ENCODE data around the gene PLA2G2C. TPM values are rescaled to one million over a fixed set of nuclear protein-coding genes. Genes with fewer than 3 reads are reported as not detected.
"Not testable (repeated sequence)": the region's sequence is repeated elsewhere in the genome, so short reads cannot be mapped to it uniquely, and the experiment has no call there.

Gene PLA2G2C, protein sequence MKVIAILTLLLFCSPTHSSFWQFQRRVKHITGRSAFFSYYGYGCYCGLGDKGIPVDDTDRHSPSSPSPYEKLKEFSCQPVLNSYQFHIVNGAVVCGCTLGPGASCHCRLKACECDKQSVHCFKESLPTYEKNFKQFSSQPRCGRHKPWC
- total RNA-seq (not detected), polyA plus RNA-seq (not detected)
- long read RNA-seq, donor 1, result 0 reads
- long read RNA-seq, donor 2, result 0 reads

- Histone ChIP-seq H3K27ac (no peak within 1 kb of the TSS), H3K4me3 (peak within 1 kb of the TSS; percentile 58), H3K36me3 (ENCODE audit: insufficient read depth in 1 of 2, low read depth in 1 of 2) (no peaks in the 10 kb centered on the region), H3K9me3 (no peaks in the 10 kb centered on the region), H3K27me3 (ENCODE audit: insufficient read depth in 3 of 3, low read length in 2 of 3) (peaks cover 0 to 42% (median 4%) of the 10 kb centered on the region in 3 donors), H3K4me1 (no peaks in the 10 kb centered on the region)
- ATAC-seq, result peak; percentile 32 to 83 (median 66)
- intact Hi-C loops (cut with DNase I), result no loop called here
- no peak for TF ChIP-seq CTCF (IDR thresholded peaks at IDR 0.05)
- 4 to 9% (median 4%) methylated on average over 38 to 52 of the region's 52 CpGs for WGBS, 3 donors
- DNase-seq, result peak; percentile 55 to 78
Measured at GRCh38 chr1:20185834-20186782, at the start of gene PLA2G2C, which contains the start of gene UBXN10. Gene PLA2G2C (minus strand): TSS chr1:20186518. CDS start chr1:20177363, 9,155 bp downstream. Gene UBXN10 (plus strand): TSS chr1:20186096. CDS start chr1:20190562, 4,466 bp downstream.

- 73 to 85% (median 76%) methylated on average over 6 of the region's 6 CpGs for WGBS, 3 donors
- DNase-seq (no peak), ATAC-seq (no peak)
- TF ChIP-seq CTCF (IDR thresholded peaks at IDR 0.05), result no peak
- H3K4me3 ChIP-seq, result no peak overlapping the region
- peaks cover 0 to 24% (median 2%) of the 10 kb centered on the region in 3 donors for H3K27me3 ChIP-seq (ENCODE audit: insufficient read depth in 3 of 3, low read length in 2 of 3)
- H3K4me1 ChIP-seq, result no peaks in the 10 kb centered on the region
- no peaks in the 10 kb centered on the region for H3K36me3 ChIP-seq (ENCODE audit: insufficient read depth in 1 of 2, low read depth in 1 of 2)
- no peak overlapping the region for H3K27ac ChIP-seq
- no peaks in the 10 kb centered on the region for H3K9me3 ChIP-seq
- intact Hi-C loops (cut with DNase I), result loop anchor here in 1 of 2 donors (5.0 kb wide), 2 partner anchors 257 to 773 kb away; no protein-coding TSS in a partner anchor
Measured at GRCh38 chr1:20234788-20235535, 48.6 kb upstream of the PLA2G2C start.

DNA sequence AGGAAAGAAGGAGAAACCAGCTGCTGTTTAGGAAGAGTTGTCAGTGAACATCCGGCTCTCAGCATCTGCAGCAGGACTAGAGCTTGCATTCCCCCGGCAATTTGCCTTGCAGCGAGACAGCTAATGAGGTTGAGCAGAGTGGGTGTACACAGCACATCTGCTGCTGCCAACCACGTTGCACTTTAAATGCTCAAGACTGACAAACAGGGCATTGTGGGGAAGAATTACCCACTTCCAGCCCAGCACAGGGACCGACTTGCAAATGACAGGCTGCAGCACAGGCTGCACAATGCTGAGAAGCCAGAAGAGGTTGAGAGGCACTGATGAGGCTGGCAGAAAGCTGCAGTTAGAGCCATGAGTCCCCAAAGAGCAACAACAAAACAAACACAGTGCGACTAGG, 47.5 kb upstream of the PLA2G2C start:
- 13 to 18% (median 13%) methylated on average over 6 of the region's 6 CpGs for WGBS, 3 donors
- DNase-seq (no peak), ATAC-seq (no peak)
- Histone ChIP-seq H3K36me3 (ENCODE audit: insufficient read depth in 1 of 2, low read depth in 1 of 2) (no peaks in the 10 kb centered on the region), H3K27me3 (ENCODE audit: insufficient read depth in 3 of 3, low read length in 2 of 3) (peaks cover 0 to 19% (median 4%) of the 10 kb centered on the region in 3 donors), H3K4me3 (no peak overlapping the region), H3K4me1 (no peaks in the 10 kb centered on the region), H3K27ac (no peak overlapping the region), H3K9me3 (no peaks in the 10 kb centered on the region)
- intact Hi-C loops (cut with DNase I), result loop anchor here in 1 of 2 donors (5.0 kb wide), 1 partner anchor 258 kb away; no protein-coding TSS in a partner anchor
- no peak for TF ChIP-seq CTCF (IDR thresholded peaks at IDR 0.05)

- no peak overlapping the region for H3K27ac ChIP-seq
- TF ChIP-seq CTCF (IDR thresholded peaks at IDR 0.05), result peak; percentile 28
- H3K4me3 ChIP-seq, result no peak overlapping the region
- no peaks in the 10 kb centered on the region for H3K9me3 ChIP-seq
- H3K4me1 ChIP-seq, result no peaks in the 10 kb centered on the region
- 34 to 40% (median 36%) methylated on average over 3 of the region's 3 CpGs for WGBS, 3 donors
- H3K27me3 ChIP-seq (ENCODE audit: insufficient read depth in 3 of 3, low read length in 2 of 3), result peaks cover 0 to 19% (median 4%) of the 10 kb centered on the region in 3 donors
- DNase-seq (no peak), ATAC-seq (no peak)
- H3K36me3 ChIP-seq (ENCODE audit: insufficient read depth in 1 of 2, low read depth in 1 of 2), result no peaks in the 10 kb centered on the region
- intact Hi-C loops (cut with DNase I), result loop anchor here in 1 of 2 donors (5.0 kb wide), 1 partner anchor 259 kb away; no protein-coding TSS in a partner anchor
Measured at GRCh38 chr1:20233394-20233793, 47.1 kb upstream of the PLA2G2C start.

DNA sequence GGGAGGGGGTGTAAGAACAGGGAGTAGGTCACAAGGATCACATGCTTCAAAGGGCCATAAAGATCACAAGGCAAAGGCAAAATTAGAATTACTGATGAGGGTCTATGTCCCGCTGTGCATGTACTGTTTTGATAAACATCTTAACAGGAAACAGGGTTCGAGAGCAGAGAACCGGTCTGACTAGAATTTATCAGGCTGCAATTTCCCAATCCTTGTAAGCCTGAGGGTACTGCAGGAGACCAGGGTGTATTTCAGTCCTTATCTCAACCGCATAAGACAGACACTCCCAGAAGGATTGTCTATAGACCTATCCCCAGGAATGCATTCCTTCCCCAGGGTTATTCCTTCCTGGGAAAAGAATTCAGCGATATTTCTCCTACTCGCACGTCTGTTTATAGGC, 46.2 kb upstream of the PLA2G2C start:
- not testable (repeated sequence) for H3K9me3 ChIP-seq; H3K27ac ChIP-seq; H3K4me1 ChIP-seq; H3K36me3 ChIP-seq (ENCODE audit: insufficient read depth in 1 of 2, low read depth in 1 of 2); H3K4me3 ChIP-seq; ATAC-seq; DNase-seq
- H3K27me3 ChIP-seq (ENCODE audit: insufficient read depth in 3 of 3, low read length in 2 of 3), result peaks cover 0 to 24% (median 4%) of the 10 kb centered on the region in 3 donors
- WGBS, 3 donors, result 50 to 61% (median 55%) methylated on average over 7 of the region's 7 CpGs
- intact Hi-C loops (cut with DNase I), result loop anchor here in 1 of 2 donors (5.0 kb wide), 1 partner anchor 260 kb away; no protein-coding TSS in a partner anchor
